Stimulated activated CD8-positive, alpha-beta memory T cell treated with anti-CD3 and anti-CD28 coated beads, Interleukin-15, amount 100 ng/mL, for 24 hours (primary cell): ENCODE results near the gene TBCD.
"Not testable (repeated sequence)": the region's sequence is repeated elsewhere in the genome, so short reads cannot be mapped to it uniquely, and the experiment has no call there.

Experiments
- DNase-seq: peaks from one replicate; pipeline ENCODE4 v3.0.0-alpha.2; 2020; ENCODE audit warnings: low read depth

TBCD gene

GRCh38 chr17:82974136-82974952 is 222.5 kb downstream of the TBCD start:
- DNase-seq = no peak

- DNase-seq = no peak
These were observed 225.2 kb downstream of the TBCD start for GRCh38 chr17:82976982-82977488.

- DNase-seq = no peak
These were observed 225.7 kb downstream of the TBCD start for GRCh38 chr17:82977606-82978005.

GRCh38 chr17:82978765-82979349 is 227.0 kb downstream of the TBCD start:
- no peak for DNase-seq

- no peak for DNase-seq
These were observed 227.9 kb downstream of the TBCD start for GRCh38 chr17:82979718-82980117.

GRCh38 chr17:82980632-82981031 is 228.8 kb downstream of the TBCD start:
- no peak for DNase-seq

GRCh38 chr17:82981141-82981730 is 229.4 kb downstream of the TBCD start:
- no peak for DNase-seq

- no peak for DNase-seq
These were observed 231.8 kb downstream of the TBCD start for GRCh38 chr17:82983510-82984248.

GRCh38 chr17:82984249-82984617 is 232.4 kb downstream of the TBCD start:
- DNase-seq = not testable (repeated sequence)

GRCh38 chr17:82984751-82985427 is 233.0 kb downstream of the TBCD start:
- no peak for DNase-seq

GRCh38 chr17:82985428-82985805 is 233.6 kb downstream of the TBCD start:
- no peak for DNase-seq

GRCh38 chr17:82985973-82986372 is 234.1 kb downstream of the TBCD start:
- DNase-seq = peak; percentile 16

GRCh38 chr17:82989051-82989450 is 237.2 kb downstream of the TBCD start:
- DNase-seq = not testable (repeated sequence)

GRCh38 chr17:82989881-82990280 is 238.0 kb downstream of the TBCD start:
- DNase-seq = no peak

- DNase-seq = no peak
These were observed 241.1 kb downstream of the TBCD start for GRCh38 chr17:82993005-82993404.
